Left ventricle myocardium superior (tissue), 1 donor: ENCODE measurements around the gene GK. TPM values are rescaled to one million over a fixed set of nuclear protein-coding genes. Genes with fewer than 3 reads are reported as not detected.
A peak's percentile ranks its signal among the peaks of the same experiment; 100 is the strongest.
"Not testable (repeated sequence)": the region's sequence is repeated elsewhere in the genome, so short reads cannot be mapped to it uniquely, and the experiment has no call there.

Experiments
- ATAC-seq: fragments of 200-7000 bp; cut with Tn5 transposase; one replicate; pipeline ENCODE4 v1.9.1; 2020; ENCODE audit warnings: mild to moderate bottlenecking, moderate library complexity
- DNase-seq: peaks from one replicate; pipeline ENCODE4 v3.0.0-alpha.2; 2020
- intact Hi-C: fragments of 100-400 bp; cut with micrococcal nuclease; formaldehyde crosslinking; loops from one replicate; pipeline ENCODE4 v1.11.0; 2022
- long read RNA-seq: library from polyadenylated mRNA; unstranded; transcript quantifications from one replicate; pipeline ENCODE4 v2.0.0, GENCODE V29; 2021
- total RNA-seq: library from RNA; stranded (reverse); fragmentation: NEBNext Ultra II Directional; extraction: Animal tissue kit (Norgen Biotek cat#: 25700); gene quantifications from one replicate; pipeline ENCODE4 v1.2.1, GENCODE V29; 2021
- donor health status: DM: no; HTN: yes; CAD: no; lungs with severe emphysema.

GK gene
- total RNA-seq: 8.2 TPM
- long read RNA-seq, partial matches to known transcripts: 0 of 1 reads
- long read RNA-seq, other reads (novel, unspliced or antisense): 0 of 1 reads

- intact Hi-C loops: no loop called here
- DNase-seq (peak; percentile 34), ATAC-seq (peak; percentile 52)
Observed at GRCh38 chrX:30653415-30654131, at the start of gene GK. Gene GK, plus strand, starts transcription at chrX:30653423. Its CDS starts 115 bp downstream, at chrX:30653538.

DNA sequence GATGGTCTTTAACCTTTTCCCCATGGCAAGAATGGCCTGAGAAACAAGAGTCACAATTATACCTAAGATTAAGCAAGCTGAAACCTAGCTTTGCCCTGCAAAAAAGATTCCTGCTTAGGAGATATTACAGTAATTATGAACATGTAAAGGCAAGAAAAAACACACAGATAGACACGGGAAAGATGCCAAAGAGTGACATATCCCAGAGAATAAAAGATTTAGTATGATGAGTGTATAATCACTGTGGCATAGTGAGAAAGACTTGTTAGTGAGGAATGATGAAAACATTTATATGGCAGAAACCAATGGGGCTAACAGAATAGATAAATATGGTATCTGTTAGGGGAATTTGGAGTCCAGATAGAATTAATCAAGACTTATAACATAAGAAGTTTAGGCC, 46.1 kb upstream of the GK start:
- DNase-seq (no peak), ATAC-seq (no peak)
- intact Hi-C loops: no loop called here

DNA sequence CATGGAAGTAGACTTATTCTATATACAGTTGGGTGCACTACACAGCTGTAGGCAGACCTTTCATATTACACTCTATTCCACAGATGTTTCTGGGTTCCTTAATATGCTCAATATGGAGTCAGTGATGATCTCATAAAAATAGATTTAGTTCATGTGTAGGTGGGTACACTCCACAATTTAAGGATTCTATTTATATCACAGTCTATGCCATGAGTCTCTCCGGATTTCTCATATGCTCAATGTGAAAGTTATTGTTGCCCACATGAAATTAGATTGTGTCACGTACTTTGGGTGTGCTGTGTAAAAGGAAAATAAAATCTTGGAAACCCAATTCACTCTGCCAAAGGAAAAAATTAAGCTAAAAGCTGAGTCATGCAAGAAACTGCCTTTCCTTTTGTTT, 43.2 kb upstream of the GK start:
- no peak for ATAC-seq
- DNase-seq: no peak
- intact Hi-C loops: no loop called here

GRCh38 chrX:30612250-30612655, 41.0 kb upstream of the GK start:
- ATAC-seq: no peak
- intact Hi-C loops: no loop called here
- no peak for DNase-seq

- ATAC-seq (no peak), DNase-seq (no peak)
- intact Hi-C loops: no loop called here
Observed at GRCh38 chrX:30613721-30614120, 39.5 kb upstream of the GK start.

DNA sequence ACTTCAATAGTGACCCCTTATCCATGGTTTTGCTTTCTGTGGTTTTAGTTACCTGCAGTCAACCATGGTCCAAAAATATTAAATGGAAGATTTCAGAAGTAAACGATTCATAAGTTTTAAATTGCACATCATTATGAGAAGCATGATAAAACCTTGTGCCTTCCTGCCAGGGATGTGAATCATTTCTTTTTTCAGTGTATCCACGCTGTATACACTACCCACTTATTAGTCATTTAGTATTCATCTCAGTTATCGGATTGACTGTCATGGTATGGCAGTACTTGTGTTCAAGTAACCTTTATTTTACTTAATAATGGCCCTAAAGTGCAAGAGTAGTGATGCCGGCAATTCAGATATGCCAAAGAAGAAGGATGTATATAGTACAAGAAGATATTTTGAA, 38.0 kb upstream of the GK start:
- DNase-seq: no peak
- no peak for ATAC-seq
- intact Hi-C loops: no loop called here

- ATAC-seq (no peak), DNase-seq (no peak)
- intact Hi-C loops: no loop called here
Observed at GRCh38 chrX:30618160-30618765, 35.0 kb upstream of the GK start.

GRCh38 chrX:30620125-30620524, 33.1 kb upstream of the GK start:
- DNase-seq: no peak
- ATAC-seq: peak; percentile 39
- intact Hi-C loops: no loop called here

GRCh38 chrX:30620980-30621618, 32.1 kb upstream of the GK start:
- ATAC-seq (peak; percentile 97), DNase-seq (no peak)
- intact Hi-C loops: no loop called here

DNA sequence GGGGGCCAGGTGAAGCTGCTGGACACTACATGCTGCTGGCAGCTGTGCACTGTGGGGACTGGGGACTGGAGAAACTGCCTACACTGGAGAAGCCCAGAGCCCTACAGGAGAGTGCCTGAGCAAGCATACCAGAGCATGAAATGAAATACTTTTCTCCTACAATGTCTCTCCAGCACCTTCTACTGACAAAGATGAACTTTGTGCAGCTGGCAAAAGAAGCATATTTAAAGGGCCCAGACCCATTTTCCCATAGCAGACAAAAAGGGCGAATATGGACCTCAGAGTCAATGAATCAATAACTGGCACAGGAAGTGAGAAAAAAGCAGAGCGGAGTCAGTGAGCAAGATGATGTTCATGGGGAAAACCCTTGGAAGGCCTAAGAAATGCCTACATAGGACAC, 30.9 kb upstream of the GK start:
- DNase-seq (no peak), ATAC-seq (no peak)
- intact Hi-C loops: no loop called here

- intact Hi-C loops: no loop called here
- DNase-seq (no peak), ATAC-seq (no peak)
Observed at GRCh38 chrX:30626402-30626801, 26.8 kb upstream of the GK start.

DNA sequence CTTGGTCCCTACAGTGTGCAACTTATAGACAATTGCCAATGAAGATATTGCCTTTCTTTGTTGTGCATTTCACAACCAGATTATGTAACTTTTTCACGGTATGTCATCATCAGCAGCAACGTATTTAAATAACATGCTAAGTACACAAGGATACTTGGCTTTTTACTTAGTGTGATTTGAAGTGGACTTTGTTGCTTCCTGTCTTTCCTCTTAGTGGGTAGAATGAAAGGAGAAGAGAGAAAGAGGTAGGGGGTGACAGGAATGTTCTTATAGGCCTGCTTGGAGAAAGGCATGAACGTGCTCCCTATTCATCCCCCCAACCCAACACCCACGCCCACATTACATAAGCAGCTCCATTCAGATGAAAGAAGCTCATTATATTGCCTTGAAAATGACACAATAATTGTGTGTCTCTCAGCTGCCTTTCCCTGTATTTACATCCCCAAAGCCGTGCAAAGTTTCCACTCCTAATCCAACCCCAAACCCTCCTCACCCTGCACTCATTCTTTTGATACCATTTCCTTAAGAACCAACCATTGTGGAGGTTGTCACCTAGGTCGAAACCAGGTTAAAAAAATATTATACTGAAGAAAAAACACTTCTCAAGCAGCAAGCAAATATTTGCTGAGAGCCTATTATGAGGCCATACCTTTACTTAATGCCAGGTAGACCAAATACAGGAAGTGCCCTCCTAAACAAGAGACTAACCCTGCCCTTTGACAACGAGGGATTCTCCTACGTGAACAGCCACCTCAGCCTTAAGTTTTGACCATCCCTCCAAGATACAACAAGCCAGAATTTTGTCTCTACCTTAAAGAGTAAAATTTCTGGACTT, 25.2 kb upstream of the GK start:
- ATAC-seq (no peak), DNase-seq (no peak)
- intact Hi-C loops: no loop called here

- ATAC-seq, DNase-seq, intact Hi-C loops: not testable (repeated sequence)
Observed at GRCh38 chrX:30634070-30634469, 19.2 kb upstream of the GK start.

DNA sequence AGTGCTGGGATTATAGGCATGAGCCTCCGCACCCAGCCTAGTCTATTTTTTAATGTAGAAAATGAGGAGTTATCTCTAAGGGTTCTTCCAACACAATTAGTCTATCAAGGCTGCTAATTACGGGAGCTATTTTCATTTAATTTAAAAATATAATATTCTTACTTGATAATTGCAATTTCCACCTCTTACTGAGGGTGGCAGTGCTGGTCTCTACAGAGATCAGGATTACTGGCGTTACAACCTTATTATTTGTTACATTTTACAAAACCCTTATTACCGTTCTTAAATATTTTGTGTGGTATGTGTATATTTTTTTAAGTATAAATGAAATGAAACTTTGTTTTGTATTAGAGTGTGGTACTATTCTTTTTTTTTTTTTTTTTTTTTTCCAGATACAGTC, 17.6 kb upstream of the GK start:
- intact Hi-C loops: no loop called here
- ATAC-seq: no peak
- DNase-seq: no peak

- intact Hi-C loops: no loop called here
- DNase-seq: no peak
- peak; percentile 32 for ATAC-seq
Observed at GRCh38 chrX:30637874-30638815, 15.1 kb upstream of the GK start.

DNA sequence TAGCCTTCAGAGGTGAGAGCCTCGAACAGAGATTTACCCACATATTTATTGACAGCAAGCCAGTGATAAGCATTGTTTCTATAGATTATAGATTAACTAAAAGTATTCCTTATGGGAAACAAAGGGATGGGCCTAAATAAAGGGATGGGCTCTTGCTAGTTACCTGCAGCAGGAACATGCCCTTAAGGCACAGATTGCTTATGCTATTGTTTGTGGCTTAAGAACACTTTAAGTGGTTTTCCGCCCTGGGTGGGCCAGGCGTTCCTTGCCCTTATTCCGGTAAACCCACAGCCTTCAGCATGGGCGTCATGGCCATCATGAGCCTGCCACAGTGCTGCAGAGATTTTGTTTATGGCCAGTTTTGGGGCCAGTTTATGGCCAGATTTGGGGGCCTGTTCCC, 13.5 kb upstream of the GK start:
- intact Hi-C loops: not testable (repeated sequence)

GRCh38 chrX:30642642-30643041, 10.6 kb upstream of the GK start:
- DNase-seq: no peak
- intact Hi-C loops: no loop called here
- ATAC-seq: no peak

More for the DNA sequence above, 13.5 kb upstream of the GK start:
- not testable (repeated sequence) for DNase-seq, ATAC-seq

- peak; percentile 66 for ATAC-seq
- intact Hi-C loops: no loop called here
- DNase-seq: no peak
Observed at GRCh38 chrX:30643313-30643821, 9.9 kb upstream of the GK start.
